ENCODE measurements around the gene LGSN.
"Not testable (repeated sequence)": the region's sequence is repeated elsewhere in the genome, so short reads cannot be mapped to it uniquely, and the experiment has no call there.

The LGSN gene, protein sequence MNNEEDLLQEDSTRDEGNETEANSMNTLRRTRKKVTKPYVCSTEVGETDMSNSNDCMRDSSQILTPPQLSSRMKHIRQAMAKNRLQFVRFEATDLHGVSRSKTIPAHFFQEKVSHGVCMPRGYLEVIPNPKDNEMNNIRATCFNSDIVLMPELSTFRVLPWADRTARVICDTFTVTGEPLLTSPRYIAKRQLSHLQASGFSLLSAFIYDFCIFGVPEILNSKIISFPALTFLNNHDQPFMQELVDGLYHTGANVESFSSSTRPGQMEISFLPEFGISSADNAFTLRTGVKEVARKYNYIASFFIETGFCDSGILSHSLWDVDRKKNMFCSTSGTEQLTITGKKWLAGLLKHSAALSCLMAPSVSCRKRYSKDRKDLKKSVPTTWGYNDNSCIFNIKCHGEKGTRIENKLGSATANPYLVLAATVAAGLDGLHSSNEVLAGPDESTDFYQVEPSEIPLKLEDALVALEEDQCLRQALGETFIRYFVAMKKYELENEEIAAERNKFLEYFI

DNA sequence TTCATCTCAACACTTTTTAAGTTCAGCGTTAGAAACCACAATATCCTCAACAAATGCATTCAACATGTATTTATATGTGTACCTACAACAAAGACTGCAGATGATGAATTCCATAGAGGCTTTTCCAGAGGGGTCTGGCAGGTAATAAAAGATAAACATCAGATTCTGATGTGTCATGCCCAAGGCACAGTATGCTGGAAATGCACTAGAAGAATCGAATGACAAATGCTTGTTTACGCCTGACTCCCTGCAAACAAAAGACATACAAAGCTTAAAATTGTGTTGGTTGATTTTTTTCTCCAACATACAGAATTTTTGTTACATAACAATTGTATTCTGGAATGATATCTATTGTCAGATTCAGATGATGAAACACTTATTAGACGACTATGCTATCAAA is at the start of gene LGSN:
TSS of gene LGSN (minus strand) at position 45 of the 400 bp plus-strand sequence. CDS start at position 5, 40 bp downstream.
- DNase-seq (ENCODE audit: low spot score in 2 of 2) (no peak), ATAC-seq (ENCODE audit: low read depth) (no peak)
- Mint-ChIP-seq H3K27ac (no peak within 1 kb of the TSS), H3K9me3 (no peaks in the 10 kb centered on the region), H3K4me3 (no peak within 1 kb of the TSS), H3K27me3 (peaks cover 2% of the 10 kb centered on the region), H3K4me1 (no peaks in the 10 kb centered on the region), H3K36me3 (no peaks in the 10 kb centered on the region)

DNA sequence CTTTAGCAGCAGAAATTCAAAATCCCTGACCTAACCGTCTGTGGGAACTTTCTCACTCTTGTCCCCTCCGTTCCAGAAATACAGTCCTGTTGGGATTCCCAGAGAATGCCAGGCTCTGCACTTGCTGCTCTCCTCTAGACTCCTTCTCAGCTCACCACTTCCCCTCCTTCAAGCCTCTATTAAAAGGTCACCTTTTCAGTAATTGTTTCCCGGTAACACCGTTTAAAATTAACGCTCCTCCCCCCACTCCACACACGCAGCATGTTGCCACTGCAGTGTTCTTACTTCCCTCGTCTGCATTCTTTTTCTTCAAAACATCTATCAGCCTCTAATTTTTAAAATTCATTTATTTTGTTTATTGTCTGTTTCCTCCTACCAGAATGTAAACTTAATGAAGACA is 48.6 kb upstream of the LGSN start:
- Mint-ChIP-seq H3K27ac (no peak overlapping the region), H3K4me3 (no peak overlapping the region), H3K9me3 (peaks cover 1% of the 10 kb centered on the region), H3K4me1 (no peaks in the 10 kb centered on the region), H3K36me3 (peaks cover 3% of the 10 kb centered on the region), H3K27me3 (peaks cover under 1% of the 10 kb centered on the region)
- no peak for ATAC-seq (ENCODE audit: low read depth)
- no peak for DNase-seq (ENCODE audit: low spot score in 2 of 2)

DNA sequence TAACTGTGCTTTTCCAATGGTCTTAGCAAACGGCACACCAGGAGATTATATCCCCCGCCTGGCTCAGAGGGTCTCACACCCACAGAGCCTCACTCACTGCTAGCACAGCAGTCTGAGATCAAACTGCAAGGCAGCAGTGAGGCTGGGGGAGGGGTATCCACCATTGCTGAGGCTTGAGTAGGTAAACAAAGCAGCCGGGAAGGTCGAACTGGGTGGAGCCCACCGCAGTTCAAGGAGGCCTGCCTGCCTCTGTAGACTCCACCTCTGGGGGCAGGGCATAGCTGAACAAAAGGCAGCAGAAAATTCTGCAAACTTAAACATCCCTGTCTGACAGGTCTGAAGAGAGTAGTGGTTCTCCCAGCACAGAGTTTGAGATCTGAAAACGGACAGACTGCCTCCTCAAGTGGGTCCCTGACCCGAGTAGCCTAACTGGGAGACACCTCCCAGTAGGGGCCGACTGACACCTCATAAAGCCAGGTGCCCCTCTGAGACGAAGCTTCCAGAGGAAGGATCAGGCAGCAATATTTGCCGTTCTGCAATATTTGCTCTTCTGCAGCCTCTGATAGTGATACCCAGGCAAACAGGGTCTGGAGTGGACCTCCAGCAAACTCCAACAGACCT is 42.8 kb upstream of the LGSN start:
- not testable (repeated sequence) for DNase-seq (ENCODE audit: low spot score in 2 of 2); ATAC-seq (ENCODE audit: low read depth); H3K4me3 Mint-ChIP-seq; H3K27me3 Mint-ChIP-seq; H3K4me1 Mint-ChIP-seq; H3K36me3 Mint-ChIP-seq; H3K27ac Mint-ChIP-seq; H3K9me3 Mint-ChIP-seq

DNA sequence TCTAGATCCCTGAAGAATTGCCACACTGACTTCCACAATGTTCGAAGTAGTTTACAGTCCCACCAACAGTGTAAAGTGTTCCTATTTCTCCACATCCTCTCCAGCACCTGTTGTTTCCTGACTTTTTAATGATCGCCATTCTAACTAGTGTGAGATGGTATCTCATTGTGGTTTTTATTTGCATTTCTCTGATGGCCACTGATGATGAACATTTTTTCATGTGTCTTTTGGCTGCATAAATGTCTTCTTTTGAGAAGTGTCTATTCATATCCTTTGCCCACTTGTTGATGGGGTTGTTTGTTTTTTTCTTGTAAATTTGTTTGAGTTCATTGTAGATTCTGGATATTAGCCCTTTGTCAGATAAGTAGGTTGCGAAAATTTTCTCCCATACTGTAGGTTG is 37.6 kb upstream of the LGSN start:
- not testable (repeated sequence) for H3K27ac Mint-ChIP-seq; ATAC-seq (ENCODE audit: low read depth); H3K4me3 Mint-ChIP-seq; H3K27me3 Mint-ChIP-seq; H3K9me3 Mint-ChIP-seq; H3K36me3 Mint-ChIP-seq; DNase-seq (ENCODE audit: low spot score in 2 of 2)
- peaks cover 11% of the 10 kb centered on the region for H3K4me1 Mint-ChIP-seq

DNA sequence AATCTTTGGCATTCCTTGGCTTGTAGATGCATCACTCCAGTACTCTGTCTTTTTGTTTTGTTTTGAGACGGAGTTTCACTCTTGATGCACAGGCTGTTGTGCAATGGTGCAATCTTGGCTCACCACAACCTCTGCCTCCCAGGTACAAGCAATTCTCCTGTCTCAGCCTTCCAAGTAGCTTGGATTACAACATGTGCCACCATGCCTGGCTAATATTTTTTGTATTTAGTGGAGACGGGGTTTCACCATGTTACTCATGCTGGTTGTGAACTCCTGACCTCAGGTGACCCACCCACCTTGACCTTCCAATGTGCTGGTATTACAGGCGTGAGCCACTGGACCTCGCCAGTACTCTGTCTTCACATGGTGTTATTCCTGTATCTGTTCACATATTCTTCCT is 35.8 kb upstream of the LGSN start:
- no peak overlapping the region for H3K4me3 Mint-ChIP-seq
- peaks cover 5% of the 10 kb centered on the region for H3K9me3 Mint-ChIP-seq
- H3K4me1 Mint-ChIP-seq, result peaks cover 16% of the 10 kb centered on the region
- ATAC-seq (ENCODE audit: low read depth) (no peak), DNase-seq (ENCODE audit: low spot score in 2 of 2) (no peak)
- no peak overlapping the region for H3K27ac Mint-ChIP-seq
- H3K27me3 Mint-ChIP-seq, result peaks cover 2% of the 10 kb centered on the region
- peaks cover 2% of the 10 kb centered on the region for H3K36me3 Mint-ChIP-seq

DNA sequence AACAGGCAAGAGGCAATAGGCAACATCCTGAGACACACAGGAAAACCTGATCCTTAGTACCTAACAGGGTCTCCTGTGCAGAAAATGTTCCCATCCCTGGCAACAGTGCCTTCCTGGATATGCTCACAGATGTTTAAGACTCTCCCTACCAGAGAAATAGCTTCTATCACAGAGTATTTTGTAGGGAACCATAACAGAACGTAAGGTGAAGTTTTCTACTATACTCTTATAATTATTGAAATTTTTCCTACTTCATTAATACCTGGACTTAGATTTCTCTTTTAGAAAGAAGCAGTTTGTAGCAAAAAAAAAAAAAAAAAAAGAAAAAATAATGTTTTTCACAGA is 33.5 kb upstream of the LGSN start:
- ATAC-seq (ENCODE audit: low read depth) (peak; percentile 6), DNase-seq (ENCODE audit: low spot score in 2 of 2) (no peak)
- peak overlapping the region; percentile 91 for H3K27ac Mint-ChIP-seq
- no peaks in the 10 kb centered on the region for H3K27me3 Mint-ChIP-seq
- peak overlapping the region; percentile 78 for H3K4me3 Mint-ChIP-seq
- peaks cover 4% of the 10 kb centered on the region for H3K9me3 Mint-ChIP-seq
- H3K36me3 Mint-ChIP-seq, result no peaks in the 10 kb centered on the region
- H3K4me1 Mint-ChIP-seq, result peaks cover 13% of the 10 kb centered on the region

DNA sequence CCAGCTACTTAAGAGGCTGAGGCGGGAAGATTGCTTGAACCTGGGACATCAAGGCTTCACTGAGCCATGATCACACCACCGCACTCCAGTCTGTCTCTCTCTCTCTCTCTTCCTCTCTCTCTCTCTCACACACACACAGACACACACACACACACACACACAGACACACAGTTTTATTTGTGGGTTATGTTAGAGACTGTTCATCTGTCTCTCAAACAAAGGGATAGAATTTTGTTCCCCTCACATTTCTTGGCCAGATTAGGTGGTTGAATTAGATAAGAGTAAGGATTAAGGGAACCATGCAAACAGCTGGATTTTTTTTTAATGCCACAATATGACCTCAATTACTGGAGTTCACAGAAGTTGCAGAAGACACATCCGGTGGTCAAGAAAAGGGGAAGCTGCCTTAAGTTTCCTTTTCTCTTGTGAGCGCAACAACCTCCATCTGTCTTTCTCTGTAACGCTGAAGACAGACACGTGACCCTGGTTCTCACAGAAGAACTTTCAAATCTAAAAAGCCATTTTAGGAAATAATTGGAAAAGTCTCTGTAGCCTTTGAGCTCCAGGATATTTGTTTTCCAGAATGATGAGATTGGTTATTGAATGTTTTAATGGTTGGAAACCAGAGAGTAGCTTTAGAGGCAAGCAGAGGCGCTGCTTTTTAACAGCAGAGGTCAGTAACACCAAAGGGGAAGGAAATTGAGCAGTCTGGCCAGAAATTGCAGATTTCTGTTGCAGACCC is 32.9 kb upstream of the LGSN start:
- peak overlapping the region; percentile 91 for H3K27ac Mint-ChIP-seq
- peak overlapping the region; percentile 78 for H3K4me3 Mint-ChIP-seq
- H3K36me3 Mint-ChIP-seq, result no peaks in the 10 kb centered on the region
- H3K9me3 Mint-ChIP-seq, result peaks cover 4% of the 10 kb centered on the region
- ATAC-seq (ENCODE audit: low read depth) (peak; percentile 93), DNase-seq (ENCODE audit: low spot score in 2 of 2) (peak; percentile 12 to 56)
- H3K4me1 Mint-ChIP-seq, result peaks cover 13% of the 10 kb centered on the region
- H3K27me3 Mint-ChIP-seq, result no peaks in the 10 kb centered on the region

DNA sequence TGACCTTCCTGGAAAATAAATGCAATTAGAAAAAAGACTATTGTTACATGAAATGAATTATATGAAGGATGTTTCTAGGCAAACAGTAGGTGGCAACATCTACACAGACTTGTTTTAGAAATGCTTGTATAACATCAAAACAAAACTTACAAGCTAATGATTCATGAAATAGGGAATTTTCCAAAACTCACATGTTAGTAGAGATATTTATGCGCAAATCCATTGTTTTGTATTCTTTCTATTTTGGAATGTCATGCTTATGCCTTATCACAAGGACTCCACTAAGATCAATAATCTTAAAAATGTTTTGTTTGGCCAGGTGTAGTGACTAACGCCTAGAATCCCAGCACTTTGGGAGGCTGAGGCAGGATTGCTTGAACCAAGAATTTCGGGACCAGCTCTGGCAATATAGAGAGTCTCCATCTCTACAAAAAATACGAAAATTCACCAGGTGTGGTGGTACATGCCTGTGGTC is 32.3 kb upstream of the LGSN start:
- peaks cover 13% of the 10 kb centered on the region for H3K4me1 Mint-ChIP-seq
- ATAC-seq (ENCODE audit: low read depth) (no peak), DNase-seq (ENCODE audit: low spot score in 2 of 2) (no peak)
- peaks cover 4% of the 10 kb centered on the region for H3K9me3 Mint-ChIP-seq
- peak overlapping the region; percentile 91 for H3K27ac Mint-ChIP-seq
- H3K36me3 Mint-ChIP-seq, result no peaks in the 10 kb centered on the region
- no peaks in the 10 kb centered on the region for H3K27me3 Mint-ChIP-seq
- peak overlapping the region; percentile 78 for H3K4me3 Mint-ChIP-seq

DNA sequence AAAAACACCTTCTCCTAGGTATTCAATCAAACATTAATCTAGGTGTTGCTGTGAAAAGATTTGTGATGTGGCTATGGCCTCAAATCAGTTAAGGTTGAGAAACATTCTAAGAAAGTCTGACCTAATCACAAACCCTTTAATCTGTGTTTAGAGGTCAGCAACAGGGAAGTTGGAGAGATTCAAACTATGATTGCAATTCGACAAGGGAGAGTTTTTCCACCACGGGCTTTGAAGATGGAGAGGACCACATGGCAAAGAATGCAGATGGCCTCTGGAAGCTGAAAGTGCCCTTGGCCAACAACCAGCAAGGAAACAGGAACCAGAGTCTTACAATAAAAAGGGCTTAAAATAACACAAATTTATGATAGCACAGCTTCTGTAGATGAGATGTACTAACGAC is 29.6 kb upstream of the LGSN start:
- H3K4me3 Mint-ChIP-seq, result no peak overlapping the region
- peaks cover 3% of the 10 kb centered on the region for H3K27me3 Mint-ChIP-seq
- peaks cover 13% of the 10 kb centered on the region for H3K4me1 Mint-ChIP-seq
- no peak for DNase-seq (ENCODE audit: low spot score in 2 of 2)
- no peak overlapping the region for H3K27ac Mint-ChIP-seq
- H3K36me3 Mint-ChIP-seq, result no peaks in the 10 kb centered on the region
- ATAC-seq (ENCODE audit: low read depth), result no peak
- H3K9me3 Mint-ChIP-seq, result peaks cover under 1% of the 10 kb centered on the region

DNA sequence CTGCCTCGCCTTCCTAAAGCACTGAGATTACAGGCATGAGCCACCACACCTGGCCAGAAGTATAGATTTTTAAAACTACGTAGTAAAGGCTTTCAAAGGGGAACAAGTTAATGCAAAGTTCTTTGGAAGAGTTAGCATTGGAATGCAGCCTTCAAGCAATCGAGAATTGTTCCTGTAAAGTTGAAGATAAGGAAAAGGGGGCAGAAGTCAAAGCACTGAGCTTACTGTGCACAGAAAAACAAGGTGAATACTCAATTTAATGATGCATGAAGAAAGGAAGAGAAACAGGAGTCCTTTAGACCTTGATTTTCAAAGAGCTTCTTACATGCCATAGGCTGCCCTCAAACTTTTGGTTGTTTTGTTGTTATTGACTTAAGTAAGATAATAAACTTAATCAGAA is 29.1 kb upstream of the LGSN start:
- ATAC-seq (ENCODE audit: low read depth) (no peak), DNase-seq (ENCODE audit: low spot score in 2 of 2) (no peak)
- H3K4me3 Mint-ChIP-seq, result no peak overlapping the region
- H3K36me3 Mint-ChIP-seq, result no peaks in the 10 kb centered on the region
- peaks cover 3% of the 10 kb centered on the region for H3K27me3 Mint-ChIP-seq
- H3K27ac Mint-ChIP-seq, result no peak overlapping the region
- H3K9me3 Mint-ChIP-seq, result no peaks in the 10 kb centered on the region
- H3K4me1 Mint-ChIP-seq, result peaks cover 13% of the 10 kb centered on the region

DNA sequence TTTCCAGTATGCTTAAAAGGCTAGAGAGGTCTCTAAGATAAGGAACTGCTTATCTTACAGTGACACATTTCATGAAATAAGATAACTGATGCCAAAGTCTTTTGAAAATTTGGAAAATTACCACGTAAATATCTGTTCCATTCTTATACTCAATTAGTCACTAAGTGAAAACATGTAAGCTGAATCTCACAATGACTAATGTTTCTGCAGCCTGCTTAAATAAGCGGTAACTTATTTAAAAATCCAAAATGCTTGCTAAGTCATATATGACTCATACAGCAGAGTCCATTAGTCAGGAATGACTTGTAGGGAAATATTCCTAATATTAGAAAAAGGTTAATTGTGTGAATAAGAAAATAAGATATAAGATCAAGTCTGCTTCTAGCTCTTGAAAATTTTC is 27.8 kb upstream of the LGSN start:
- no peaks in the 10 kb centered on the region for H3K9me3 Mint-ChIP-seq
- ATAC-seq (ENCODE audit: low read depth), result no peak

DNA sequence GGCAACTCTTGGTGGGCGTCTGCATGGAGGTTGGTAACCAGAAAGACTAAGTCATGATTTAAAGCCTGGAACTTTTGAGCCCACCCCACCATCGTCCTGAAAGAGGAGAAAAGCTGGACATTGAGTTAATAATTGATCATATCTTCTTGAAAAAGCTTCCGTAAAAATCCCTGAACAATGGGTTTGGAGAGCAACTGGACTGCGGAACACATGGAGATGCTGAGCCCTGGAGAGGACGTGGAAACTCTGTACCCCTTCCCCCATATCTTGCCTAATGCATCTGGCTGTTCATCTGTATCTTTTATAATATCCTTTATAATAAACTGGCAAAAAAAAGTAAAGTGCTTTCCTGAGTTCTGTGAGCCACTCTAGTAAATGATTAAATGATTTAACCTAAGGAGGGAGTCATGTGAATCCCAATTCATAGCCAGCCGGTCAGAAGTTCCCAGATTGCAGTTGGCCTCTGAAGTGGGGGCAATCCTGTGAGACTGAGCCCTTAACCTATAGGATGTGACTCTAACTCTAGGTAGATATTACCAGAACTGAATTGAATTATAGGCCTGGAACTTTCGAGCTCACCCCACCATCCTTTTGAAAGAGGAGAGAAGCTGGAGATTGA is 26.5 kb upstream of the LGSN start:
- DNase-seq (ENCODE audit: low spot score in 2 of 2), result no peak
- no peak overlapping the region for H3K4me3 Mint-ChIP-seq
- no peaks in the 10 kb centered on the region for H3K4me1 Mint-ChIP-seq

More for the DNA sequence above, 27.8 kb upstream of the LGSN start:
- no peak overlapping the region for H3K27ac Mint-ChIP-seq
- H3K4me1 Mint-ChIP-seq, result peaks cover 7% of the 10 kb centered on the region
- H3K4me3 Mint-ChIP-seq, result no peak overlapping the region
- peaks cover 3% of the 10 kb centered on the region for H3K27me3 Mint-ChIP-seq
- H3K36me3 Mint-ChIP-seq, result no peaks in the 10 kb centered on the region
- DNase-seq (ENCODE audit: low spot score in 2 of 2), result no peak

DNA sequence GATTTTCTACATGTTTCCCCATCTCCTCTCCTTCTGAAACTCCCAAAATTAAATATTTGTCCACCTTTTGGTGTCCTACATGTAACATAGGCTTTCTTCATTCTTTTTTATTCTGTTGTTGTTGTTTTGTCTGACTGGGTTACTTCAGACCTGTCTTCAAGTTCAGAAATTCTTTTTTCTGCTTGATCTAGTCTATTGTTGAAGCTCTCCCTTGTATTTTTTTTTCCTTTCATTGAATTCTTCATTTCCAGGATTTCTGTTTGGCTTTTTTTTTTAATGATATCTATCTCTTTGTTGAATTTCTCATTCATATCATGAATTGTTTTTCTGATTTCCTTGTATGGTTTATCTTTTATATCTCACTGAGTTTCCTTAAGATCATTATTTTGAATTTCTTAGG is 20.6 kb upstream of the LGSN start:
- H3K27ac Mint-ChIP-seq, result no peak overlapping the region
- H3K36me3 Mint-ChIP-seq, result no peaks in the 10 kb centered on the region
- no peak overlapping the region for H3K4me3 Mint-ChIP-seq
- H3K4me1 Mint-ChIP-seq, result no peaks in the 10 kb centered on the region
- ATAC-seq (ENCODE audit: low read depth) (no peak), DNase-seq (ENCODE audit: low spot score in 2 of 2) (no peak)
- peaks cover under 1% of the 10 kb centered on the region for H3K27me3 Mint-ChIP-seq
- H3K9me3 Mint-ChIP-seq, result peaks cover 14% of the 10 kb centered on the region

More for the DNA sequence above, 26.5 kb upstream of the LGSN start:
- no peaks in the 10 kb centered on the region for H3K9me3 Mint-ChIP-seq
- peaks cover 3% of the 10 kb centered on the region for H3K27me3 Mint-ChIP-seq
- no peaks in the 10 kb centered on the region for H3K36me3 Mint-ChIP-seq
- no peak for ATAC-seq (ENCODE audit: low read depth)
- no peak overlapping the region for H3K27ac Mint-ChIP-seq

DNA sequence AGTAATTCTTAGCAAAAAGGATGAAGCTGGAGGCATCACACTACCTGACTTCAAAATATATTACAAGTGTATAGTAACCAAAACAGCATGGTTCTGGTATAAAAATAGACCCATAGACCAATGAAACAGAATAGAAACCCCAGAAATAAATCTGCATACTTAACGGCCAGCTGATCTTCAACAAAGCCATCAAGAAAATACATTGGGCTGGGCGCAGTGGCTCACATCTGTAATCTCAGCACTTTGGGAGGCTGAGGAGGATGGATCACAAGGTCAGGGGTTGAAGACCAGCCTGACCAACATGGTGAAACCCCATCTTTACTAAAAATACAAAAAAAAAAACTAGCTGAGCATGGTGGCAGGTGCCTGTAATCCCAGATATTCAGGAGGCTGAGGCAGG is 14.9 kb upstream of the LGSN start:
- H3K27me3 Mint-ChIP-seq; ATAC-seq (ENCODE audit: low read depth); H3K27ac Mint-ChIP-seq; H3K36me3 Mint-ChIP-seq; H3K9me3 Mint-ChIP-seq; H3K4me1 Mint-ChIP-seq; H3K4me3 Mint-ChIP-seq; DNase-seq (ENCODE audit: low spot score in 2 of 2): not testable (repeated sequence)
